Stimulated activated CD8-positive, alpha-beta memory T cell treated with anti-CD3 and anti-CD28 coated beads, Interleukin-15, amount 100 ng/mL, for 24 hours (primary cell): ENCODE measurements around the gene ROR2.
"Not testable (repeated sequence)": the region's sequence is repeated elsewhere in the genome, so short reads cannot be mapped to it uniquely, and the experiment has no call there.

ENCODE experiments used
- DNase-seq: peaks from one replicate; pipeline ENCODE4 v3.0.0-alpha.2; 2020; ENCODE audit warnings: low read depth

ROR2 gene

DNA sequence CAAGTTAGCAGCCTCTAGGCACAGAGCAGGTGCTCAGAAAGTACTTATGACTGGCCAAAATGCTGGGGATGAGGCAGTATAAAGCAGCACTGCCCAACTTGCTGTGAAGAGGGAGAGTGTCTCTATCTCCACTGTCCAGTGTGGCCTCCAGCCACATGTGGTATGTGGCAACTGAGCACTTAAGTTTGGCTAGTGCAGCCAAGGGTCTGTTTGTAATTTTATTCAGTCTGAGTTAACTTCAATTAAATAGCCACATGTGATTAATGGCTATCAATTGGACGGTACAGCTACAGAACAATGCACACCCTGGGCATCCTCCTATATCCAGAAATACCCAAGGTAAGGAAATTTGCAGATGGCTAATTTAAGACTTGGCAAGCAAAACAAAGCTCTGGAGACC lies 26.9 kb downstream of the ROR2 start:
- no peak for DNase-seq

DNA sequence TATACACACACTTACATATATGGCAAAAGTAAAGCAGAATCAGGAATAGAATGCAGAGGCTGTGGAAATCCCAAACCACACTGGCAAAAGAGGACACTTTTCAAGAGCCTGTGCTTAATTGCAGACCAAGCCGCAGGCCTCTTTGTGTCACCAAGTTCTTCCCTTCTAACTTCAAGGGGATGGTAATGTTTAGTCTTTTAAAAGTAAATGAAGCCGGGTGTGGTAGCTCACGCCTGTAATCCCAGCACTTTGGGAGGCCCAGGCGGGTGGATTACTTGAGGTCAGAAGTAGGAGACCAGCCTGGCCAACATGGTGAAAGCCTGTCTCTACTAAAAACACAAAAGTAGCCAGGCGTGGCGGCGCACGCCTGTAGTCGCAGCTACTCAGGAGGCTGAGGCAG lies 28.7 kb downstream of the ROR2 start:
- DNase-seq: no peak

DNA sequence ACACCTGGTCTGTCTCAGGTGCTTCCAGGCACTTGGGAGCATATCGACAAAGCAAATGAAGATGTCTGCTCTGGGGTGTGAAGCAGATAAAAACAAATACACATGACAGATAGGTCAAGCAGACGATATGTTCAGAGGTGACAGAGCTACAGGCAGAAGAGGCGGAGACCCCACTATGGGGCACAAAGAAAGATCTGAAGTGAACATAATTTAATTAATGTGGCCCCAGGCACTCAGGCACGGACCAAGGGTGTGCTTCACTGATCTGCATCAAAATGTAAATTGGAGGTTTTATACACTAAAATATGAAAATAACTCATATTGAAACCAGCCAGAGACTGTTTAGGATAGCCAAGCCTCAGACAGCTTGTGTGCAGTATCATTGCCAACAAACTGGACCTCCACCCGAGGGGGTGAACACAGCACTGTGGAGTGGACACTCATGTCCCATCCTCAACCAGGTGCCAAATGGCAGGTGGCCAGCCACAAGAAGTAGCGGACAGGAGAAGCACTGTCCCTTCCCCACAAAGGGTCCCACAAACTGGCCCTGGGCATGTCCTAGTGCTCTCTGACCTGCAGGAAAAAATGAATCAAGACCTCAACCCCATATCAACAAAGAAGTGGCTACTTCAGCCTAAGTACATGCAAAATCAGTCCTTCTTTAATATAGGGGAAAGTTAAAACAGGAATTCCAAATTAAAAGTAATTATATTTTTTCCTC lies 29.2 kb downstream of the ROR2 start:
- DNase-seq: no peak

DNA sequence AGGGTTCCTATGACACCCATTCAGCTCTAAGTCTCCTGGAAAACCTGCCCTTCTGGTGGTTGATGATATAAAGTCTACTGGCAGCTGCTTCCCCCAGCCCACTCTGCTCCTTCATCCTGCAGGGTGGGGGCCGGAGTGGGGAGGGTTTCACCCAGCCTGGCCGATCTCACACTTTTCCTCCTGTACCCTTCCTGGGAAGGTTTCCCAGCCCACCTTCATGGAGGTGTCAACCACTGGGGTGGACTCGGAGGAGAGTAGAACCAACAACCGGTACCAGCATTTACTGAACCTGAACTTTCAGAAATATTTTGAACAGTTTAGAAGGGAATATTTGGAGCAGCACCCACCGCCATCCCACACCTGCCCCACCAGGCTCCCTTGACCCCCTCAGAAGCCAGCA lies 30.4 kb downstream of the ROR2 start:
- DNase-seq: no peak

DNA sequence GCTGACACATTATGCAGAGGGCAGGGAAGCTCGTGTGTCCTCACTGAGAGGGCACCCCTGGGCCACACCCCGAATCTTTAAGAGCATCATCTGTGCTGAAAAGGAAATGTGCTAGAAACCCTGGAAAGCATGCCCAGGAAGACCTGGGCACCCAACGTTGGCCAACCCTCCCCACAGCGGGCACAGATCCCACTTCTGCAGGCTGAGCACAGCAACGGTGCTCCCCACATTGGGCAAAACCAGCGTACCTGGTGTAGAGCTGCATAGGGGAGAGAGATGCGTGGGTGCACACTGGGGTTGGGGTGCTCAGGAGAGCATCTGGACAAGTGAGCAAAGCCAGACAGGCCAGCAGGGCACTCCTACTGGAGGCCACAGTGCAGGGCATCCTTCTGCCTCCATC lies 32.6 kb downstream of the ROR2 start:
- no peak for DNase-seq

DNA sequence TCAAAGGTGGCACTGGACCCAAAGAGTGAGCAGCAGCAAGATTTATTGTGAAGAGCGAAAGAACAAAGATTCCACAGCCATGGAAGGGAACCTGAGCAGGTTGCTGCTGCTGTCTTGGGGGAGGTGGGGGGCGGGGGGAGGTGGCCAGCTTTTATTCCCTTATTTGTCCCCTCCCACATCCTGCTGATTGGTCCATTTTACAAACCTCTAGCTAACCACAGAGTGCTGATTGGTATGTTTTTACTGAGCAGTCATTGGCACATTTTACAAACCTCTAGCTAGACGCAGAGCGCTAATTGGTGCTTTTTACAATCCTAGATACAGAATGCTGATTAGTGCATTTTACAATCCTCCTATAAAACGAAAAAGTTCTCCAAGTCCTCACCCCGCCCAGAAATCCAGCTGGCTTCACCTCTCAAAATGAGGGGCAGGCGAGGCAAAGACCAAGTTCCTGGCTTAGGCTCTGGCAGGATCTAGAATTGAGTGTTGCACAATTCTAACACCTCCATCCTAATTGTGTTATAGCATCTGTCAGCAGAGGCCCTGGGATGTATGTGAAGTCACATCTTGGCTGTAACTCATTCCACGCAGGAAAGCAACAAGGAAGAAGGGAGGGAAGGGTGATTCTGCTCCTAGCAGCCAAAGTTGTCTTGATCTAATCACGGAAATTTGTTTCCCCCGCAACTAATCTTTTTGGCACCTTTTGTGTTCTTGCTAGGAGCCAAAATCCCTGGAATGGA lies 34.3 kb downstream of the ROR2 start:
- no peak for DNase-seq

DNA sequence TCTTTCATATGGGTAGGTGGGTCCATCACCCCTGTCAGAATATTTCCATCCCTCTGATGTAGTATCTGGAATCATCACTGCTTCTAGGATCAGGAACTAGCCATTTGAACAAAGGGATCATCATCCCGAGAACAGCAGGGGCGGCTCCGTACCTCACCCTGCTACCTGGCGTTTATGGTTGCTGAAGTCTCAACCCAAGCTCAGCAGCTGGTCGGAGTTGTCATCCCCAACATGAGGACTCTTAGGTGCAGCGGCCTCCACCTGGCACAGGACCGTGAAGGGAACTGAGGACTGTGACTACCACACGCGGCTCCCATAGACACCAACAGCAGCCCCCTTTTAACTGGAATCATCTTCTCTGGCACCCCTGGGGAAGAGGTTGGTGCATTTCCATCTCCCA lies 35.1 kb downstream of the ROR2 start:
- DNase-seq: no peak

DNA sequence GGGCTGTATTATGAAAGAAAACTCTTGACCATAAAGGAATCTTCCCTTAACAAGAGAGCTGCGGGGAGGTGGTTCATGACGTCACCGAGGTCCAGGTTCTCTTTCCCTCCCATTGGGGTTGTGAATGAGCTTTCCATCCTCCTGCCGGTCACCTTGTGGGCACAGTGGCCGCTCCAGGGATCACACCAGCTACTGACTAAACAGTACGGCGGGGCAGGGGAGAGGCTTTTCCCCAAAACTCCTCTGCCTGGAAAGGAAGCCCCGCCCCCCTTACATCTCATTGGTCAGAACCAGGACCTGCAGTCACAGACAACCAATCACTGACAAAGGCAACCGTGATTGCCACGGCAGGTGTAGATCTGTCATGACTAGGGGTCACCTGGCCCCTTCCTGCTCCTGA lies 35.6 kb downstream of the ROR2 start:
- no peak for DNase-seq

DNA sequence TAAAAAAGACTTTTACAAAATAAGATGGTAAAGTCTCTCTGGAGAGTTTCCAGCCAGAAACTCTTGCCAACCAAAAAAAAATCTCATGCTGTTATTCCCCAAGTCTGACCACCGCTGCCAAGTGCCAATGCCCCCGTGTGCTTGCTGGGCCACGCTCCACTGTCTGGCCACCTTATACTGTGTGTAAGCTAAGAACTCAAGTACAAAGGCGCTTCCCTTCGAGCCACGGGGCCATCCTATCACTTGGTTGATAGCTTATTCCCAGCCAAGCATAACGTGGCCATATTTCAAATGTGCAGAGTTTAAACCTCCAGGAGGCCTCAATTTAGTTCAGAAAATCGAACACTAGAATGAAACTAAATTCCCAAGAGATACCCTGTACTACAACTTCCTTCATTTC lies 36.0 kb downstream of the ROR2 start:
- no peak for DNase-seq

DNA sequence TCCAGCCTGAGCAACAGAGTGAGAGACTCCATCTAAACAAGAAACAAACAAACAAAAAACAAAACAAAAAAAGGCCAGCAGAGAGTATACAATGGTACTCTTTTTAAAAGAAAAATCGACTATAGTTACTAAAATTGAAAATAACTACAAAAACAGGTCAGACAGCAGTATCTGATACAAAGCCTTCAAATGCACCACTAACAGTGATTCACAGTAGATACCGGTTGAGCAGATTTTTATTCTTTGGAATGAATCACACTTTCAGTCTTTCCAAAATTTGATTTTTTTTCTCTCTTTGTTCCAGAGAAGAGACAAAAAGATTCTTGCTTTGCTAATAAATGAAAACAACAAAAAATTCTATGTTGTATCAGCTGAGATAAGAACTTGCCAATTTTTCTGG lies 36.9 kb downstream of the ROR2 start:
- DNase-seq: no peak

DNA sequence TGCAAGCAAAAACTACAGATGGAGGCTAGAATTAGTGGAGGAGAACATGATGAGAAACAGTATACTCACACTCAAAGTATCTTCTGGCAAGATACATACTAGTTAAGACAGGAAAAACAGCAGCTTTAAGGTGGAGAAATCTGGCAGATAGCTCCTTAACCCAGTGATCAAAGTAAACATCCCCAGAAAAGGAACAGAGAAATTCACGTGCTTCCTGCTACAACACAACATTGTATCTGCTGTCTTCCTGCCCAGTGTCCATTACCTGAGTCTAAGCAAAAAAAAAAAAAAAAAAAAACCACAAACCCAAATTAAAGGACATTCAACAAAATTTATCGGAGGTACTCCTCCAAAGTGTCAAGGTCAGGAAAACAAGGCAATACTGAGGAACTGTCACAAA lies 38.4 kb downstream of the ROR2 start:
- no peak for DNase-seq

DNA sequence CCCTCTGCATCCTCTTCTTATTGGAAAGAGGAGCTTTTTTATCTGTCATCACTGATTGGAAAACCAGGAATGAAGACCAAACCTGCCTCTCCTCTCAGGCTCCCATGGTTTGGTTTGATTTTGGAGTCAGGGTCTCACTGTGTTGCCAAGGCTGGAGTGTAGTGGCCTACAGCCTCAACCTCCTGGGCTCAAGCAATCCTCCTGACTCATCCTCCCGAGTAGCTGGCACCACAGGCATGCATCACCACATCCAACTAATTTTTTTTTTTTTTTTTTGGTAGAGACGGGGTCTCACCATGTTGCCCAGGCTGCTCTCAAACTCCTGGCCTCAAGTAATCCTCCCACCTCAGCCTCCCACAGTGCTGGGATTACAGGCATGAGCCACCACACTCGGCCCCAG lies 40.8 kb downstream of the ROR2 start:
- not testable (repeated sequence) for DNase-seq

DNA sequence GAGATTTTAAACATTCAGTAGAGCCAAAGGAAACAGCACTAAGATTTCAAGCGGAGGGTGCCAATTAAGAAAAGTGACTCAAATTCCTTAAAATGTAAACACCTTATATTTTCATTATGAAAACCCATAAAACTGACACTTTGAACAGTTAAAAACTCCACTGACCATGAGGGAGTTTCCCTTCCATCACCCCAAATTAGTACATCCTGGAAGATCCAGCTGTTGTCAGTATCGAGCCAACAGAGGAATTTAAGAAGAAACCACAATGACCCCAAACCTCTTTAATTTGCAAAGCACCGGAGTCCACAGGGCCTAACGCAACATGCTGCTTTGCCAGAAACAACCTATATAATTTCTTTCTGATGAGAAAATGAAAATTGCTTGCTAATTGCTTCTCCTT lies 41.3 kb downstream of the ROR2 start:
- no peak for DNase-seq

DNA sequence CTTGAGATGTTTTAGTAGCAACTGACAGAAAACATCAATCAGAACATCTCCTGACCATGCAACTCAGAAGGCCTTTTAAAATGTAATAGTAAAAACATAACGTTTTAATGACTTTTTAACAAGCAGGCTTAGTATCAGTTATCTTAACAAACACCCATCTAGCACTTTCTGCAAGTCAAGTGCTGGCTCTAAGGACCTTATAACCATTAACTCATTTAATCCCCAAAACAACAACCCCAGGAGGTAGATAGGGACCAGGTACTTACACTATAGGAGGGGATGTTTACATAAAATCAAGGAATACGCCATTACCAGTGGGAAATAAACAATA lies 41.8 kb downstream of the ROR2 start:
- no peak for DNase-seq

DNA sequence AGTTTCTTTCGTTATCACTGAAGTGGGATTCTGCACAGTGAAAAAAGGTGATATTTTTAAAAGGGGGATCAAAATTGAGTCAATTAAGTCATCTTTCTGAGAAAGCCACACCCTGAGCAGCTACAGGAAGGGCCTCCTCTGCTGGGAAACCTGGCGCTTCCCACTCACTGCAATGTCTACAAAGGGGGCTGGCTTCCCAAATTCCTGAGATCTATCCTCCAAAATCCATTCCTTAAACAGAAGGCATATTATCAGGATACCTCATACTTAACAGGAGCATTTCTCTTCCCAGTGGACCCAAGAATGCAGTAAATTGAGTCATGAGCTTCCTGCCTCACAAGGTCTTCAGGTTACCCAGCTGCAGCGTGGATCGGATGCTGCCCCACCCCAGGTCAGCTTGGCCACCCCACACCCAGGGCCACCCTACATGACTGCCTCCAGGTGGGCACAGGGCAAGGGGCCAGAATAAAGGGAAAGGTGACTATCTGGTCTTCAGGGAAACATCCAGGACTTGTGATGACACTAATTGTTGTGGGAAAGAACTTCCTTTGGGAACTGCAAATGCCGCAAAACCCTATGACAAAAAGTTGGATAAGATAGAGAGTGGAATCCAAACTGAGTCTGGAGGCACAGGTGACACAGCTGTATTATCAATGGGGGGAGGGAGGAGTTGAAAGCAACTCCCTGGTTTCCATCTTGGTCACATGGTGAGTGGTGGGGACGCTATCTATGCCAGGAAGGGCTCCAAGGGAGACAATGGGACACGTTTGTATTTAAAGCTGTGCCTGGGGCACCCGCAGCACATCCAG lies 42.3 kb downstream of the ROR2 start:
- DNase-seq: no peak

DNA sequence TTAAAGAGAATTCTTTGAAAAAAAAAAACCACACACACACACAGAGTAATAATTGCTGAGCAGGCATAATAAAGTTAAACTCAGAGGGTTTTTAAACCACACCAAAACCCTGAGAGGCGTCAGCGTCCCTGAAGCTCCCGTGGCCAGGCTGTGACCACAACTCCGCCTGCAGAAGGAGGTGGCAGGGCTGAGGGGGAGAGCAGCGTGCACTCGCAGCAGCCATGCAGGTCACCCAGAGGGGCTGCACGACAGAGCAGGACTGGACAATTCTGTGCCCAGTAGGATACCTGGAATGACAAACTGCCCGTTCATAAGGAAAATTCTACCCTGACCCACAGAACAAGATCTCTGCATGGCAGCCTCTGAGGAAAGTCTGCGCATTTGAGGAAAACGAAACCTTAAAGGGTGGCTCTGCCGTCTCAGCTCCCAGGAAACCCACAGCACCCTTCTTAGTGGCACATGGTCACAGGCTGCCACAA lies 44.0 kb downstream of the ROR2 start:
- DNase-seq: peak; percentile 6

DNA sequence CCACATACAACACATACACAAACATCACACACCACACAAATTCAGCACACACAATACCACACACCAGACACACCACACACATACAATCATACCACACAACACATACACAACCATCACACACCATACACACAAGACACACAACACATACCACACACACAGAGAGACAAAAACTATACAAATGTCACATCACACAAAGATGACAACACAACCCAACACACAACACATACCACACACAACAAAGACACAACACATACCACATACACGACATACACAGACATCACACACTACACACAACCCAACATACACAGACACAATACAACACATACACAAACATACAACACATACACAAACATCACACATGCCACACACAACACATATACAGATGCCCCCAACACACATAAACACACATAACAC lies 44.8 kb downstream of the ROR2 start:
- DNase-seq: no peak

DNA sequence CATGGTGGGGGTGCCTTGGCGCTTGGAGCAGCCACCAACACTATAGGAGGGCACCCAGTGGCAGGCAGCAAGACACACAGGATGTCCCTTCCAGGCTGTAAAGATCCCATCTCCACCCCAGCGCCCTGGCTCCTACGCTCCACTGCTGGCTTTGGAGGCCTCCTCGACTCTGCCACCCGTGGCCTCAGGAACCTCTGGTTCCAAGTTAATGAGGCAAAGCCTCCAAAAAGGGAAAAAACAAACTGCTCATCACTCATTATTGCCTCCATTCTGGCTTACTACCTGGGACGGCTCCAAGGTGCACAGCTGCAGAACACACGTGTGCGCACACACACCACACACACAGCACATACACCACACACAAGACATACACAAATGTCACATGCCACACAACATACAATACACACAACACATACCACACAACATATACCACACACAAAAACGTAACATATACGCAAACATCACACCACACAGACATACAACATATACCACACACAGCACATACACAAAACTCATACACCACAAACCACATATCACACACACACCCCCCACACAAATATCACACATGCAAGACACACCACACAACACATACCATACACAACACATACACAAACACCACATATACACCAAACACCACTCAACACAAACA lies 45.3 kb downstream of the ROR2 start:
- no peak for DNase-seq

DNA sequence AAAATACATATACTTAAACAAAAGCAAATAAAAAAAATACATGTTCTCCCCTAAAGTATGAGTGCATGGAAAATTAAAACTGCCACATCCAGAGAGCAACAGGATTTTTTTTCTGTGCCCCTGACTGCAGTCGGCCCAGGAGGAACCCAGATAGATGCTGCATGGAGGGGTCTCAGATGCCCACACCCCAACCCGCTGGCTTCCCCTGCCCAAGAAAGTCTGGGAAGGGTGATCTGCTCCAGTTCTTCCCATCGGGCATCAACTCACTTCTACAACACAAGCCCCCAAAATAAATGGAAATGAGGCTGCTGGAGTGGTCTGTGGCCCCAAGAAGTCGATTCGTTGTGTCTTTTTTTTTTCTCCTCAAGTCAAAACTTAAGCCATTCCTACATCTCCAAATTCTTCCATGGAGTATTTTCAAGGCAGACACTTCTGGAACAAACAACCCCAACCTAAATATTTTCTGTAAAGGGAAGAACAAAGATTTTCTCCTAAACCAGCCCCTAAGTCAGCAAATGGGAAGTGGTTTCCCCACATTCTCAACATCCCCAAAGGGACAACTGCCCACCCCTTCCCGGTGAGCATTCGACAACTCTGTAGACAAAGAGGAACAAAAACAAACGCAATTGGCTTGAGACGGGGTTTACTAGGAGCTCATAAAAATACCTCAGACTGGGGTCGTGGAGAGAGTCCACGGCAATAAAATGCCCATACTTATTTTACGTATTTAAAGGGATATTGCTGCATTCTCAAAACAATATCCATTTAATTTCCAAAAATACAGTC lies 46.7 kb downstream of the ROR2 start:
- DNase-seq: no peak

DNA sequence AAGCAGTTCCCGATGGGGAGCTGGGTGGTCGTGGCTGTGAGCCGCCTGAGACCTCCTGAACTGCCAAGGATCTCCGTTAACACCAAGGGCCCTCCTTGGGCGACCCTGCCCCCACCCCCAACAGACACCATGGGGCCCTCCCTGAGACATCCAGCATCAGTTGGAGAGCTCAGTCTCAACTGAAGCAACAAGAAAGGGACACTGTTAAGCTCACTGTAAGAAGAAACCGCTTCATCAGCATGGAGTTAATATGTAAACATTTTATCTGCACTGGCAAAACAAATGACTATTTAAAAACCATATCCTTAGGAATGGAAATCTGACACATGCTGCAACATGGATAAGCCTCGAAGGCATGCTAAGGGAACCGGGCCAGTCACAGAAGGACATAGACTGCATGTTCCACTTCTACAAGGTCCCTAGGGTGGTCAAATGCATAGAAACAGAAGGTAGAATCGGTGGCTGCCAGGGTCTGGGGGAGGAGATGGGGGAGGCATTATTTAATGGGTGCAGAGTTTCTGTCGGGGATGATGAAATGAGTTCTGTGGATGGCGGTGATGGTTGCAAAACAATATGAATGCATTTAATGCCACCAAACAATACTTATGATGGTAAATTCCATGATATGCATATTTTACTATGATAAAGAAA lies 47.4 kb downstream of the ROR2 start:
- DNase-seq: no peak

DNA sequence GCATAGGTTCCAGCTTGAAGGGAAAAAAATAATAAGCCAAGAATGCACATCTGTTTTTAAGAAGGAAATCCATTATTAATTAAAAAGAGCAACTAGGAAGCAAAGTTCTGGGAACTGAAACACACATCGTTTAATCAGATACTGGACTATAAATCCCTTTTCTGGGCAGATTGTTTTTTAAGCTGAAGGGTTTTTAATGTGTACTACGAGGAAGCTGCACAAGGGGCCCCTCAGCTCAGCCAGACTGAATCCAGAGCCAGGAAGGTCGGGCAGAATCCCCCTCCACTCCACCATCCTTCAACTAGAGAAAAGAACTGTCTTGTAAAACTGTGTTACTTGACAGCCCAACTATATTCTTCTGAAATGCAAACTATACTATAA lies 49.2 kb downstream of the ROR2 start:
- DNase-seq: no peak
